Dedifferentiated amniotic fluid mesenchymal stem cell (primary cell): ENCODE measurements around the gene GNE.

Source experiments
- DNase-seq: peaks from one replicate; pipeline ENCODE4 v3.0.0-alpha.2; 2016; ENCODE audit errors: extremely low spot score

The GNE gene

GRCh38 chr9:36166168-36166927 is 91.9 kb downstream of the GNE start:
- DNase-seq = peak; percentile 69

- peak; percentile 62 for DNase-seq
Observed at GRCh38 chr9:36165826-36166167, 92.5 kb downstream of the GNE start.

- no peak for DNase-seq
Observed at GRCh38 chr9:36164989-36165388, 93.3 kb downstream of the GNE start.
